HFFc6 (cell line): ENCODE measurements around the gene SMIM8. TPM values are rescaled to one million over a fixed set of nuclear protein-coding genes. Genes with fewer than 3 reads are reported as not detected.

Experiments
- DNase-seq: peaks from one replicate; pipeline ENCODE4 v3.0.0-alpha.2; 2018
- H3K27ac Mint-ChIP-seq: 2 replicates; pipeline ENCODE4 v1.8.0; 2020; ENCODE audit warnings: mild to moderate bottlenecking, mixed read lengths
- H3K27me3 Mint-ChIP-seq: 2 replicates; pipeline ENCODE4 v1.8.0; 2021; ENCODE audit warnings: mild to moderate bottlenecking, moderate library complexity, mixed read lengths; ENCODE audit not compliant: insufficient read depth
- H3K36me3 Mint-ChIP-seq: 2 replicates; pipeline ENCODE4 v1.8.0; 2021; ENCODE audit warnings: low read depth, mixed read lengths
- H3K4me1 Mint-ChIP-seq: 2 replicates; pipeline ENCODE4 v1.8.0; 2020; ENCODE audit warnings: low read depth, mixed read lengths
- H3K4me3 Mint-ChIP-seq: 2 replicates; pipeline ENCODE4 v1.8.0; 2020; ENCODE audit warnings: mild to moderate bottlenecking, moderate library complexity, mixed read lengths
- H3K9me3 Mint-ChIP-seq: 2 replicates; pipeline ENCODE4 v1.8.0; 2020; ENCODE audit warnings: mild to moderate bottlenecking, mixed read lengths
- CTCF ChIP-seq: fragments of 200-600 bp; sonication (generic); IDR thresholded peaks from 2 replicates; pipeline ENCODE4 v1.5.0; 2021; ENCODE audit warnings: antibody characterized with exemption, mild to moderate bottlenecking
- total RNA-seq, 6 experiments: library from RNA; stranded (reverse); fragmentation: NEBNext Ultra II Directional; extraction: Animal tissue kit (Norgen Biotek cat#: 25700); gene quantifications; 2 replicates in 1 of 6; 3 replicates in 5 of 6; pipeline ENCODE4 v1.2.3, GENCODE V29; 2021

The SMIM8 gene
- total RNA-seq, 6 experiments from 2014 or later, result 3.3 to 6.2 (median 4.8) TPM

GRCh38 chr6:87375315-87375714 is 52.9 kb downstream of the SMIM8 start:
- Mint-ChIP-seq H3K4me3 (no peak overlapping the region), H3K4me1 (no peaks in the 10 kb centered on the region), H3K27ac (no peak overlapping the region), H3K27me3 (no peaks in the 10 kb centered on the region; the same call in none of the 2 replicates), H3K9me3 (no peaks in the 10 kb centered on the region; the same call in 1 of the 2 replicates), H3K36me3 (no peaks in the 10 kb centered on the region)
- no peak for DNase-seq
- TF ChIP-seq CTCF, result no peak

DNA sequence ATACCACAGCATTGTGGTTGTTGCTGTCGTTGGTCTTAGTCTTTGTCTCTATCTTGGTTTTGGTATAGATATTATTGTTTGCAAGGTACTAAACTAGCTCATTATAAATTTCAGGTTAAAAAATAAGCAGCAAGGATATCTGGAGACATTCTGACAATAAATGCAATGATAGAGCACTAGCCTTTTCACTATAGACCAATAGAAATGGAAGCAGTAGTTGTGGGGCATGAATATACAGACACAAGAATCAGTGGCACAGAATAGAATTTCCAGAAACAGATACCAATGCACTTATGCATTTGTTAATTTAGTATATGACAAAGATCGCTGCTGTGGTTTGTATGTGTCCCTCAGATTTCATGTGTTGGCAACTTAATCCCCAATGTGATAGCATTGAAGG is 54.3 kb downstream of the SMIM8 start:
- Mint-ChIP-seq H3K36me3 (no peaks in the 10 kb centered on the region), H3K27ac (no peak overlapping the region), H3K27me3 (no peaks in the 10 kb centered on the region; the same call in none of the 2 replicates), H3K4me1 (no peaks in the 10 kb centered on the region), H3K9me3 (no peaks in the 10 kb centered on the region; the same call in 1 of the 2 replicates), H3K4me3 (no peak overlapping the region)
- TF ChIP-seq CTCF, result no peak
- no peak for DNase-seq

DNA sequence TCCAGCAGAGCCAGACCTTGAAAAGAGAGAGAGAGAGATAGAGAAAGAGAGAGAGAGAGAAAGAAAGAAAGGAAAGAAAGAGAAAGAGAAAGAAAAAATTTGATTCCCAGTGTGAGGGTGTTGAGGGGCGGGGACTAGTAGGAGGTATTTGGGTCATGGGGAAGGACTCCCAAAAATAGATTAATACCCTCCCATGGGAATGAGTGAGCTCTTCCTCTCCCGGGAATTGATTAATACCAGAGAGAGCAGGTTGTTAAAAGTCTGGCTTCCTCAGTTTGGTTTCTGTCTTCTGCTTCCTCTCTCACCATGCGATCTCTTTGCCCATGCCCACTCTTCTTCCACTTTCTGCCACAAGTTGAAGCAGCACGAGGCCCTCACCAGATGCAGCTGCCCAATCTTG is 56.6 kb downstream of the SMIM8 start:
- no peaks in the 10 kb centered on the region; the same call in none of the 2 replicates for H3K27me3 Mint-ChIP-seq
- no peaks in the 10 kb centered on the region; the same call in 1 of the 2 replicates for H3K9me3 Mint-ChIP-seq
- H3K4me3 Mint-ChIP-seq, result no peak overlapping the region; the same call in 1 of the 2 replicates
- H3K27ac Mint-ChIP-seq, result no peak overlapping the region
- no peak for TF ChIP-seq CTCF
- DNase-seq, result no peak
- no peaks in the 10 kb centered on the region for H3K36me3 Mint-ChIP-seq
- no peaks in the 10 kb centered on the region for H3K4me1 Mint-ChIP-seq

GRCh38 chr6:87382861-87383260 is 60.5 kb downstream of the SMIM8 start:
- no peaks in the 10 kb centered on the region for H3K4me1 Mint-ChIP-seq
- H3K36me3 Mint-ChIP-seq, result no peaks in the 10 kb centered on the region
- H3K9me3 Mint-ChIP-seq, result no peaks in the 10 kb centered on the region
- no peak for TF ChIP-seq CTCF
- DNase-seq, result no peak
- no peak overlapping the region for H3K27ac Mint-ChIP-seq
- no peaks in the 10 kb centered on the region; the same call in none of the 2 replicates for H3K27me3 Mint-ChIP-seq
- H3K4me3 Mint-ChIP-seq, result no peak overlapping the region

DNA sequence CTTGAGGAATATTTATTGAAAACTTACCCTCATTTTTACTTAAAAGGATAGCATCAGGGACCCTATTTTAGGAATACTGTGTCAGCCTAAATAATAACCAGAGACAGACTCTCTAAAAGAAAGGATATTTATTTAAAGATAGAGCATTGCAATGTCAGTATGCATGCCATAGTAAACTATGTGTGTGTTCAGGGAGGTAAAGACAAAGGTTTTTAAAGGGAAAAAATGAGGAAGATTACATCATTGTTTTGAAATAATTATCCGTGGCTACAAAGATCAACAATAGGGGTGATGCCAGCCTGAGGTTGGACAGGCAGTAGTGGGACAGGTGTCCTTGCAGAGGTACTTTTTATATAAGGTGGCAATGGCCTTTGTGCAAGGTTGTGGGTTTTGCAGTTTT is 61.6 kb downstream of the SMIM8 start:
- no peak for TF ChIP-seq CTCF
- Mint-ChIP-seq H3K27me3 (no peaks in the 10 kb centered on the region; the same call in none of the 2 replicates), H3K27ac (no peak overlapping the region), H3K4me3 (no peak overlapping the region), H3K4me1 (no peaks in the 10 kb centered on the region), H3K9me3 (no peaks in the 10 kb centered on the region), H3K36me3 (no peaks in the 10 kb centered on the region)
- DNase-seq, result no peak

- Mint-ChIP-seq H3K9me3 (no peaks in the 10 kb centered on the region), H3K4me1 (no peaks in the 10 kb centered on the region), H3K27ac (no peak overlapping the region), H3K4me3 (no peak overlapping the region), H3K36me3 (no peaks in the 10 kb centered on the region), H3K27me3 (no peaks in the 10 kb centered on the region; the same call in none of the 2 replicates)
- no peak for TF ChIP-seq CTCF
- DNase-seq, result no peak
Measured at GRCh38 chr6:87384449-87384848, 62.1 kb downstream of the SMIM8 start.
